ENCODE measurements around the gene SELENOS. TPM values are rescaled to one million over a fixed set of nuclear protein-coding genes. Genes with fewer than 3 reads are reported as not detected.

SELENOS gene
- polyA plus RNA-seq, 1 donor from 2014 or later, result 136 TPM

DNA sequence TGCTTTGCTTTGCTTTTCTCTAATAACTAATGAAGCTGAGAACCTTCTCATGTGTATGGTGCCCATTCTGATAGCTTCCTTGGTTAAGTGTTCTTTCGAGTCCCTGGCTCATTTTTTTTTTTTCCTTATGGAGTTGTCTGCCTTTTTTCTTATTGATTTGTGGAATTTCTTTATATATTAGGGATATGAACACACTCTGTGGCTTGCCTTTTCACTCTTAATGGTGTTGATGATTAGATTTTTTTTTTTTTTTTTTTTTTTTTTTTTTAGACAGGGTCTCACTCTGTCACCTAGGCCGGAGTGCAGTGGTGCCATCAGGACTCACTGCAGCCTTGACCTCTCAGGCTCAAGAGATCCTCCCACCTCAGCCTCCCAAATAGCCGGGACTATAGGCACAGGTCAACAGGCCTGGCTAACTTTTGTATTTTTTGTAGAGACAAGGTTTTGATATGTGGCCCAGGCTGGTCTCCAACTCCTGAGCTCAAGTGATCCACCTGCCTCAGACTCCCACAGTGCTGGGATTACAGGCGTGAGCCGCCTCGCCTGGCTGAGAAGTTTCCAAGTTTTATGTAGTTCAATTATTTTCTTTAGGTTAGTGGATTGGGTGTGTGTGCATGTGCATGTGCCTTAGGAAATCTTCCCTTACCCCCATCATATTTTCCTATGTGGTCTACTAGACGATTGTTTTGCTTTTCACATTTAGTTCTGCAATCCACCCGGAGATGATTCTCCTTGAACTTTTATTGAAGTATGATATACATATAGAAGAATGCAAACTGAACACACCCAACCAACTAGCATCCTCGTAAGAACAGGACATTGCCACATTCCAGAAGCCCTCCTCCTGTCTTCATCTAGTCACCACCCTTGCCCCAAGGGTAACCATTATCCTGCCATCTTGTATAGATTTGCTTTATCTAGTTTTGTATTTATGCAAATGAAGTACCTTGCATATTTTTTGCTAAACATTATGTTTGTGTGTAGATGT lies 19.4 kb upstream of the SELENOS start:
- TF ChIP-seq, protein P1, sequence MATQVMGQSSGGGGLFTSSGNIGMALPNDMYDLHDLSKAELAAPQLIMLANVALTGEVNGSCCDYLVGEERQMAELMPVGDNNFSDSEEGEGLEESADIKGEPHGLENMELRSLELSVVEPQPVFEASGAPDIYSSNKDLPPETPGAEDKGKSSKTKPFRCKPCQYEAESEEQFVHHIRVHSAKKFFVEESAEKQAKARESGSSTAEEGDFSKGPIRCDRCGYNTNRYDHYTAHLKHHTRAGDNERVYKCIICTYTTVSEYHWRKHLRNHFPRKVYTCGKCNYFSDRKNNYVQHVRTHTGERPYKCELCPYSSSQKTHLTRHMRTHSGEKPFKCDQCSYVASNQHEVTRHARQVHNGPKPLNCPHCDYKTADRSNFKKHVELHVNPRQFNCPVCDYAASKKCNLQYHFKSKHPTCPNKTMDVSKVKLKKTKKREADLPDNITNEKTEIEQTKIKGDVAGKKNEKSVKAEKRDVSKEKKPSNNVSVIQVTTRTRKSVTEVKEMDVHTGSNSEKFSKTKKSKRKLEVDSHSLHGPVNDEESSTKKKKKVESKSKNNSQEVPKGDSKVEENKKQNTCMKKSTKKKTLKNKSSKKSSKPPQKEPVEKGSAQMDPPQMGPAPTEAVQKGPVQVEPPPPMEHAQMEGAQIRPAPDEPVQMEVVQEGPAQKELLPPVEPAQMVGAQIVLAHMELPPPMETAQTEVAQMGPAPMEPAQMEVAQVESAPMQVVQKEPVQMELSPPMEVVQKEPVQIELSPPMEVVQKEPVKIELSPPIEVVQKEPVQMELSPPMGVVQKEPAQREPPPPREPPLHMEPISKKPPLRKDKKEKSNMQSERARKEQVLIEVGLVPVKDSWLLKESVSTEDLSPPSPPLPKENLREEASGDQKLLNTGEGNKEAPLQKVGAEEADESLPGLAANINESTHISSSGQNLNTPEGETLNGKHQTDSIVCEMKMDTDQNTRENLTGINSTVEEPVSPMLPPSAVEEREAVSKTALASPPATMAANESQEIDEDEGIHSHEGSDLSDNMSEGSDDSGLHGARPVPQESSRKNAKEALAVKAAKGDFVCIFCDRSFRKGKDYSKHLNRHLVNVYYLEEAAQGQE (IDR thresholded peaks at IDR 0.05; ENCODE audit: borderline replicate concordance), result no peak
- TF ChIP-seq, protein P2, sequence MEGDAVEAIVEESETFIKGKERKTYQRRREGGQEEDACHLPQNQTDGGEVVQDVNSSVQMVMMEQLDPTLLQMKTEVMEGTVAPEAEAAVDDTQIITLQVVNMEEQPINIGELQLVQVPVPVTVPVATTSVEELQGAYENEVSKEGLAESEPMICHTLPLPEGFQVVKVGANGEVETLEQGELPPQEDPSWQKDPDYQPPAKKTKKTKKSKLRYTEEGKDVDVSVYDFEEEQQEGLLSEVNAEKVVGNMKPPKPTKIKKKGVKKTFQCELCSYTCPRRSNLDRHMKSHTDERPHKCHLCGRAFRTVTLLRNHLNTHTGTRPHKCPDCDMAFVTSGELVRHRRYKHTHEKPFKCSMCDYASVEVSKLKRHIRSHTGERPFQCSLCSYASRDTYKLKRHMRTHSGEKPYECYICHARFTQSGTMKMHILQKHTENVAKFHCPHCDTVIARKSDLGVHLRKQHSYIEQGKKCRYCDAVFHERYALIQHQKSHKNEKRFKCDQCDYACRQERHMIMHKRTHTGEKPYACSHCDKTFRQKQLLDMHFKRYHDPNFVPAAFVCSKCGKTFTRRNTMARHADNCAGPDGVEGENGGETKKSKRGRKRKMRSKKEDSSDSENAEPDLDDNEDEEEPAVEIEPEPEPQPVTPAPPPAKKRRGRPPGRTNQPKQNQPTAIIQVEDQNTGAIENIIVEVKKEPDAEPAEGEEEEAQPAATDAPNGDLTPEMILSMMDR (IDR thresholded peaks at IDR 0.05; ENCODE audit: poor library complexity, severe bottlenecking), result no peak
- no peak for TF ChIP-seq EZH2 (IDR thresholded peaks at IDR 0.05; ENCODE audit: borderline replicate concordance, insufficient read depth, low read length, poor library complexity, severe bottlenecking)
- TF ChIP-seq RAD21 (conservative IDR thresholded peaks at IDR 0.05), result no peak
- TF ChIP-seq POLR2AphosphoS5 (IDR thresholded peaks at IDR 0.05), result no peak
- TF ChIP-seq SMC3 (conservative IDR thresholded peaks at IDR 0.05; ENCODE audit: poor library complexity), result no peak
- H3K36me3 ChIP-seq (ENCODE audit: insufficient read depth, low read length), result no peaks in the 10 kb centered on the region
- peak overlapping the region; percentile 54 for H3K4me2 ChIP-seq (ENCODE audit: low read length)
- H3K9me3 ChIP-seq (ENCODE audit: low read length), result no peaks in the 10 kb centered on the region
- H4K20me1 ChIP-seq (ENCODE audit: insufficient read depth), result peaks cover 3% of the 10 kb centered on the region
- H3K9me2 ChIP-seq (ENCODE audit: insufficient read depth, low read length), result no peaks in the 10 kb centered on the region
- H3K79me2 ChIP-seq (replicated peaks; ENCODE audit: insufficient read depth, low read length), result peaks cover 33% of the 10 kb centered on the region
- no peaks in the 10 kb centered on the region for H3K27me3 ChIP-seq (ENCODE audit: insufficient read depth, low read depth, low read length)
- H3F3A ChIP-seq (ENCODE audit: insufficient read depth, low read length, poor library complexity, severe bottlenecking), result peaks cover 8% of the 10 kb centered on the region
- peak overlapping the region; percentile 93 for H3K4me3 ChIP-seq (ENCODE audit: low read length)
- H3K27ac ChIP-seq (ENCODE audit: low read length), result no peak overlapping the region
- H3K9ac ChIP-seq (ENCODE audit: low read length), result no peak overlapping the region
- H2AFZ ChIP-seq (ENCODE audit: low read depth, low read length), result no peak overlapping the region

DNA sequence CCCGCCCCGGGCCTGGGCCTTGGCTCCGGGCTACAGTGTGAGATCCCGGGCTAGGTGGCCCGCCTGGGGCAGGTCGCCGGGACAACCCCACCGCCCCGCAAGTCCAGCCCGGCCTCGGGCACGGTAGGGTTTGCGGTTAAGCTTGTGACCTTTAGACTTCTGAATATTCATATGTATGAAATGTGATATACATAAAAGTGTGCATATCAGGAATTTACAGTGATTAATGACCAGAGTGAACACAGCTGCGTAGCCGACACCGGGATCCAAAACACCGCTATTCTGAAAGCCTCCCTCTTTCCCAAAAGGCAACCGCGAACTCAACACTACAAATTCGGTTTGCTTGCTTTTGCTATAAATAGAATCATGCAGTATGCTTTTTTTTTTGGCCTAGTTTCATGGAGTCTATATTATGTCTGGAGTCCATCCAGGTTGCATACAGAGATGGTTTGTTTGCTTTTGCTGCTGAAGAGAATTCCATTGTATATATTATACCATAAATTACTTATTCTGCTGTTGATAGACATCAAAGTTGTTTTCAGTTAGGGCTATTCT lies 18.4 kb upstream of the SELENOS start:
- peaks cover 3% of the 10 kb centered on the region for H4K20me1 ChIP-seq (ENCODE audit: insufficient read depth)
- no peaks in the 10 kb centered on the region for H3K9me2 ChIP-seq (ENCODE audit: insufficient read depth, low read length)
- H3F3A ChIP-seq (ENCODE audit: insufficient read depth, low read length, poor library complexity, severe bottlenecking), result peaks cover 8% of the 10 kb centered on the region
- H3K27ac ChIP-seq (ENCODE audit: low read length), result peak overlapping the region; percentile 87
- TF ChIP-seq EZH2 (IDR thresholded peaks at IDR 0.05; ENCODE audit: borderline replicate concordance, insufficient read depth, low read length, poor library complexity, severe bottlenecking) (no peak), MXI1 (conservative IDR thresholded peaks at IDR 0.05; ENCODE audit: poor library complexity, severe bottlenecking) (no peak), EP300 (conservative IDR thresholded peaks at IDR 0.05; ENCODE audit: poor library complexity, severe bottlenecking) (no peak), TAF1 (IDR thresholded peaks at IDR 0.05; ENCODE audit: low read depth) (no peak), SMC3 (conservative IDR thresholded peaks at IDR 0.05; ENCODE audit: poor library complexity) (no peak), POLR2AphosphoS5 (IDR thresholded peaks at IDR 0.05) (no peak), RAD21 (conservative IDR thresholded peaks at IDR 0.05) (no peak)
- TF ChIP-seq, protein P2 (IDR thresholded peaks at IDR 0.05; ENCODE audit: poor library complexity, severe bottlenecking), result no peak
- TF ChIP-seq, protein P1 (IDR thresholded peaks at IDR 0.05; ENCODE audit: borderline replicate concordance), result no peak
- H3K9ac ChIP-seq (ENCODE audit: low read length), result peak overlapping the region; percentile 88
- H3K79me2 ChIP-seq (replicated peaks; ENCODE audit: insufficient read depth, low read length), result peaks cover 43% of the 10 kb centered on the region
- no peaks in the 10 kb centered on the region for H3K36me3 ChIP-seq (ENCODE audit: insufficient read depth, low read length)
- no peaks in the 10 kb centered on the region for H3K9me3 ChIP-seq (ENCODE audit: low read length)
- no peaks in the 10 kb centered on the region for H3K27me3 ChIP-seq (ENCODE audit: insufficient read depth, low read depth, low read length)
- peak overlapping the region; percentile 54 for H3K4me2 ChIP-seq (ENCODE audit: low read length)
- peak overlapping the region; percentile 84 for H2AFZ ChIP-seq (ENCODE audit: low read depth, low read length)
- peak overlapping the region; percentile 93 for H3K4me3 ChIP-seq (ENCODE audit: low read length)
